C4-2B (cell line): ENCODE results near the gene TTC39A.

Experiments used
- CTCF ChIP-seq: fragments of 450-650 bp; conservative IDR thresholded peaks from 2 replicates; pipeline ENCODE4 v1.5.1; 2017; ENCODE audit warnings: mild to moderate bottlenecking
- ZFX ChIP-seq: fragments of 450-650 bp; IDR thresholded peaks from 2 replicates; pipeline ENCODE4 v1.6.1; 2017

GRCh38 chr1:51324251-51325010 lies 5.9 kb downstream of the TTC39A start:
- TF ChIP-seq CTCF (no peak), ZFX (no peak)
